ENCODE measurements around the gene ANO7. TPM values are rescaled to one million over a fixed set of nuclear protein-coding genes. Genes with fewer than 3 reads are reported as not detected.

ANO7 gene
- total RNA-seq, 1 donor from 2014 or later: 1.2 TPM

GRCh38 chr2:241189856-241190201 lies 1.4 kb downstream of the ANO7 start:
- Mint-ChIP-seq H3K27me3 (no peaks in the 10 kb centered on the region), H3K36me3 (ENCODE audit: low read depth) (peaks cover 1% of the 10 kb centered on the region), H3K4me1 (peaks cover 9% of the 10 kb centered on the region), H3K27ac (no peak overlapping the region), H3K4me3 (no peak overlapping the region), H3K9me3 (no peaks in the 10 kb centered on the region)
- DNase-seq (no peak), ATAC-seq (ENCODE audit: low read depth) (no peak)
- intact Hi-C loops (cut with micrococcal nuclease): no loop called here
- CTCF ChIA-PET: no interaction called here
- no peak for TF ChIP-seq CTCF (IDR thresholded peaks at IDR 0.05)
- POLR2A ChIA-PET: no interaction called here

GRCh38 chr2:241190291-241190981 lies 2.0 kb downstream of the ANO7 start:
- Mint-ChIP-seq H3K4me3 (no peak overlapping the region), H3K27ac (no peak overlapping the region), H3K27me3 (no peaks in the 10 kb centered on the region), H3K9me3 (no peaks in the 10 kb centered on the region), H3K4me1 (peaks cover 9% of the 10 kb centered on the region), H3K36me3 (ENCODE audit: low read depth) (no peaks in the 10 kb centered on the region)
- DNase-seq (no peak), ATAC-seq (ENCODE audit: low read depth) (no peak)
- CTCF ChIA-PET: no interaction called here
- POLR2A ChIA-PET: no interaction called here
- no peak for TF ChIP-seq CTCF (IDR thresholded peaks at IDR 0.05)
- intact Hi-C loops (cut with micrococcal nuclease): no loop called here

GRCh38 chr2:241191081-241191480 lies 2.6 kb downstream of the ANO7 start:
- intact Hi-C loops (cut with micrococcal nuclease): no loop called here
- no peaks in the 10 kb centered on the region for H3K27me3 Mint-ChIP-seq
- no peak for TF ChIP-seq CTCF (IDR thresholded peaks at IDR 0.05)
- peaks cover 9% of the 10 kb centered on the region for H3K4me1 Mint-ChIP-seq
- no peaks in the 10 kb centered on the region for H3K36me3 Mint-ChIP-seq (ENCODE audit: low read depth)
- H3K4me3 Mint-ChIP-seq: no peak overlapping the region
- no peak overlapping the region for H3K27ac Mint-ChIP-seq
- no peak for DNase-seq
- ChIA-PET POLR2A (no interaction called here), CTCF (no interaction called here)
- no peaks in the 10 kb centered on the region for H3K9me3 Mint-ChIP-seq
- ATAC-seq (ENCODE audit: low read depth): no peak

- ChIA-PET POLR2A (no interaction called here), CTCF (no interaction called here)
- H3K4me3 Mint-ChIP-seq: no peak overlapping the region
- DNase-seq (no peak), ATAC-seq (ENCODE audit: low read depth) (no peak)
- H3K27me3 Mint-ChIP-seq: no peaks in the 10 kb centered on the region
- no peaks in the 10 kb centered on the region for H3K9me3 Mint-ChIP-seq
- H3K27ac Mint-ChIP-seq: no peak overlapping the region
- H3K4me1 Mint-ChIP-seq: peaks cover 3% of the 10 kb centered on the region
- TF ChIP-seq CTCF (IDR thresholded peaks at IDR 0.05): no peak
- no peaks in the 10 kb centered on the region for H3K36me3 Mint-ChIP-seq (ENCODE audit: low read depth)
- intact Hi-C loops (cut with micrococcal nuclease): no loop called here
These were observed 4.8 kb downstream of the ANO7 start for GRCh38 chr2:241193271-241193670.

GRCh38 chr2:241194811-241195210 lies 6.3 kb downstream of the ANO7 start:
- ATAC-seq (ENCODE audit: low read depth) (no peak), DNase-seq (no peak)
- ChIA-PET CTCF (no interaction called here), POLR2A (no interaction called here)
- no peaks in the 10 kb centered on the region for H3K27me3 Mint-ChIP-seq
- no peak overlapping the region for H3K4me3 Mint-ChIP-seq
- no peak overlapping the region for H3K27ac Mint-ChIP-seq
- H3K4me1 Mint-ChIP-seq: no peaks in the 10 kb centered on the region
- intact Hi-C loops (cut with micrococcal nuclease): no loop called here
- H3K9me3 Mint-ChIP-seq: no peaks in the 10 kb centered on the region
- no peak for TF ChIP-seq CTCF (IDR thresholded peaks at IDR 0.05)
- H3K36me3 Mint-ChIP-seq (ENCODE audit: low read depth): no peaks in the 10 kb centered on the region

Data from activated B cell treated with CpG ODN at 0.5 μM for 24 hours (primary cell).